ENCODE results near the gene DOCK7. TPM values are rescaled to one million over a fixed set of nuclear protein-coding genes. Genes with fewer than 3 reads are reported as not detected.

The DOCK7 gene
- total and polyA plus RNA-seq, 2 of the 8 experiments (the other 6 are each of a cell fraction or from before 2014, with no cell fraction given): 10.2 to 33.7 TPM

DNA sequence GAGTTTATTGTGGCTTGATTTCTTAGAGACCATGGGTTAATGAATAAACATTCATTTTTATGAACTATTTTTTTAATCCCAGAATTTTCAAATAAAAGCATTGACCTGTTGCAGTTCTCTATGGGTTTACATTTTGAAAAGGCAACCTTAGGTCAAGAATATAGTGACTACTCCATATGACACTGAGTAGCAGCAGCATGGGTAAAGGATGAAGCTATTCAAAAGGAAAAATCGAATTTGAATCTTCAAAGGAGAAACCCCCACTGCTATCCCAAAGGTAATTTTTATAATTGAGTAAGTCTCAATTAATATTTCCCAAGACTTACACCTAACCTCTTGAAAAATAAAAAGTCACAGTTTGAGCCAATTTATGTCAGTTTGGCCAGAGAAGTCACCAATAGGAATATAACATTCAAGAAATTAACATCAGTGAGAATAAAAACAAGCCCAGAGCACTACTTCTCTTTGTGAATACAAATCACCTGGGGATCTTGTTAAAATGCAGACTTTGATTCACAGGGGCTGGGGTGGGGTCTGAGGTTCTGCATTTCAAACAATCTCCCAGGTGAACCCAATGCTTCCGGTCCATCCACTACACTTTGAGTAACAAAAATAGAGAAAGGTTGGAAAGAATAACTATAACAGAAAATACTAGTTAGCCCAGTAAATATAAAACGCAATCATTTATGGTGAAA lies 211.5 kb downstream of the DOCK7 start (continued):
- TF ChIP-seq CHD7 (IDR thresholded peaks at IDR 0.05; ENCODE audit: insufficient replicate concordance, low read length) (peak; percentile 85), SP1 (IDR thresholded peaks at IDR 0.05; ENCODE audit: low read depth, low read length) (peak; percentile 47; the same call in 1 of the 2 replicates)

Measured in H1 (cell line).